GM12864 (cell line): Measurements from ENCODE around the gene STIM2.

Source experiments
- DNase-seq: peaks from one replicate; pipeline ENCODE4 v3.0.0-alpha.2; 2011; ENCODE audit warnings: low read depth
- H3K4me3 ChIP-seq: 2 replicates; pipeline ENCODE4 v1.5.1; 2011; ENCODE audit warnings: mild to moderate bottlenecking, low read depth, low read length, control low read depth
- CTCF ChIP-seq: IDR thresholded peaks from 2 replicates; pipeline ENCODE4 v1.5.1; 2011; ENCODE audit warnings: low read depth, mild to moderate bottlenecking, moderate library complexity, low read length, control low read depth, inconsistent platforms; ENCODE audit errors: missing control alignments

STIM2 gene

GRCh38 chr4:26945794-26946193 lies 85.2 kb downstream of the STIM2 start:
- no peak for DNase-seq
- no peak overlapping the region for H3K4me3 ChIP-seq
- TF ChIP-seq CTCF, result no peak

- TF ChIP-seq CTCF, result no peak
- no peak overlapping the region for H3K4me3 ChIP-seq
These were observed 86.7 kb downstream of the STIM2 start for GRCh38 chr4:26947318-26947717.

GRCh38 chr4:26950446-26950845 lies 89.8 kb downstream of the STIM2 start:
- DNase-seq, result no peak
- TF ChIP-seq CTCF, result no peak
- no peak overlapping the region for H3K4me3 ChIP-seq

More at GRCh38 chr4:26947318-26947717, 86.7 kb downstream of the STIM2 start:
- no peak for DNase-seq

GRCh38 chr4:26952891-26953290 lies 92.2 kb downstream of the STIM2 start:
- DNase-seq, result no peak
- no peak for TF ChIP-seq CTCF
- H3K4me3 ChIP-seq, result no peak overlapping the region

GRCh38 chr4:26953366-26953765 lies 92.7 kb downstream of the STIM2 start:
- H3K4me3 ChIP-seq, result no peak overlapping the region
- no peak for TF ChIP-seq CTCF
- DNase-seq, result no peak

- no peak for TF ChIP-seq CTCF
- no peak overlapping the region for H3K4me3 ChIP-seq
- no peak for DNase-seq
These were observed 93.3 kb downstream of the STIM2 start for GRCh38 chr4:26953770-26954423.

GRCh38 chr4:26955241-26955640 lies 94.6 kb downstream of the STIM2 start:
- no peak for DNase-seq
- TF ChIP-seq CTCF, result no peak
- no peak overlapping the region for H3K4me3 ChIP-seq
